HCT116 (cell line): ENCODE data around the gene EIF2S3. TPM values are rescaled to one million over a fixed set of nuclear protein-coding genes. Genes with fewer than 3 reads are reported as not detected.

Experiments used
- ATAC-seq: fragments of 200-7000 bp; cut with Tn5 transposase; 2 replicates; pipeline ENCODE4 v1.9.1; 2020; ENCODE audit warnings: mild to moderate bottlenecking, moderate library complexity
- BruUV-seq: library from RNA; stranded (reverse); fragments of 400-500 nt; replicated peaks from 2 replicates; lab custom pipeline; 2021; lab: Mats Ljungman, UMichigan
- CTCF ChIA-PET: fragments of 300-600 bp; sonication (Branson Sonifier 250); formaldehyde crosslinking; loops from one replicate; lab custom pipeline; 2021; ENCODE audit warnings: antibody characterized with exemption; lab: Charles Lee
- POLR2A ChIA-PET: fragments of 300-600, 350-600 bp; sonication (Branson Sonifier 250); formaldehyde crosslinking; loops from one replicate; lab custom pipeline; 2021; ENCODE audit warnings: antibody characterized with exemption; lab: Charles Lee
- RAD21 ChIA-PET, 2 experiments: fragments of 300-600 bp; sonication (Branson Sonifier 250); formaldehyde crosslinking; loops; one replicate each; lab custom pipeline; 2023; ENCODE audit warnings: low total read pairs in 2 of 2; ENCODE audit not compliant: uncharacterized antibody in 2 of 2, unreplicated experiment in 2 of 2, low non-redundant PET in 1 of 2; lab: Charles Lee
- DNase-seq: peaks from one replicate; pipeline ENCODE4 v3.0.0-alpha.2; 2010; ENCODE audit warnings: low read depth, low spot score
- H2AFZ ChIP-seq: fragments of 200-600 bp; shearing (Covaris generic), sonication (generic); 2 replicates; pipeline ENCODE4 v1.6.1; 2017; ENCODE audit warnings: low read depth, mixed run types, mixed read lengths, antibody characterized with exemption, low read length; ENCODE audit not compliant: poor library complexity, severe bottlenecking
- H3K27ac ChIP-seq: 2 replicates; pipeline ENCODE4 v1.5.1; 2012; ENCODE audit warnings: low read depth, low read length
- H3K27me3 ChIP-seq: fragments of 200-600 bp; sonication (generic); 2 replicates; pipeline ENCODE4 v1.6.1; 2016; ENCODE audit warnings: mixed run types, low read length, mixed read lengths; ENCODE audit not compliant: insufficient read depth
- H3K36me3 ChIP-seq, 2 experiments: fragments of 200-500 bp in 1 of 2; fragments of 200-600 bp in 1 of 2; sonication (Bioruptor generic) in 1 of 2; sonication (generic) in 1 of 2; 2 replicates each; pipeline versions ENCODE4 v1.5.1 to v1.6.1; 2014 to 2016; ENCODE audit warnings: low read length in 2 of 2, inconsistent platforms in 1 of 2, mixed read lengths in 1 of 2, mixed run types in 1 of 2; ENCODE audit not compliant: insufficient read depth in 2 of 2, control insufficient read depth in 1 of 2
- H3K4me1 ChIP-seq, 2 experiments: fragments of 200-600 bp in 1 of 2; sonication (generic) in 1 of 2; 2 replicates each; pipeline versions ENCODE4 v1.5.1 to v1.6.1; 2012 to 2017; ENCODE audit warnings: low read length in 2 of 2, inconsistent platforms in 1 of 2, mild to moderate bottlenecking in 1 of 2, mixed read lengths in 1 of 2, mixed run types in 1 of 2, moderate library complexity in 1 of 2; ENCODE audit not compliant: insufficient read depth in 2 of 2, control insufficient read depth in 1 of 2
- H3K4me2 ChIP-seq: fragments of 200-600 bp; sonication (generic); 2 replicates; pipeline ENCODE4 v1.6.1; 2017; ENCODE audit warnings: mixed run types, low read length, mixed read lengths
- H3K4me3 ChIP-seq, 2 experiments: fragments of 200-600 bp in 1 of 2; sonication (generic) in 1 of 2; replicated peaks in 1 of 2; 2 replicates each; pipeline ENCODE4 v1.5.1; 2011 to 2016; ENCODE audit warnings: low read length in 2 of 2, control low read depth in 1 of 2, low read depth in 1 of 2, mild to moderate bottlenecking in 1 of 2, mixed read lengths in 1 of 2, mixed run types in 1 of 2
- H3K79me2 ChIP-seq: fragments of 200-600 bp; sonication (generic); 2 replicates; pipeline ENCODE4 v1.6.1; 2017; ENCODE audit warnings: mild to moderate bottlenecking, mixed run types, low read length, moderate library complexity, mixed read lengths; ENCODE audit not compliant: insufficient read depth
- H3K9ac ChIP-seq: fragments of 200-600 bp; sonication (generic); 2 replicates; pipeline ENCODE4 v1.6.1; 2016; ENCODE audit warnings: low read length, mixed read lengths
- H3K9me2 ChIP-seq: fragments of 200-600 bp; sonication (generic), shearing (Covaris generic); 2 replicates; pipeline ENCODE4 v1.6.1; 2017; ENCODE audit warnings: mixed run types, mild to moderate bottlenecking, moderate library complexity; ENCODE audit not compliant: insufficient read depth
- H3K9me3 ChIP-seq, 2 experiments: fragments of 200-500 bp in 1 of 2; fragments of 200-600 bp in 1 of 2; sonication (Bioruptor generic) in 1 of 2; sonication (generic) in 1 of 2; 2 replicates each; pipeline ENCODE4 v1.6.1; 2014 to 2017; ENCODE audit warnings: low read length in 2 of 2, mixed read lengths in 2 of 2, inconsistent platforms in 1 of 2, low read depth in 1 of 2, mild to moderate bottlenecking in 1 of 2, mixed run types in 1 of 2, moderate library complexity in 1 of 2; ENCODE audit not compliant: control insufficient read depth in 1 of 2, insufficient read depth in 1 of 2
- H4K20me1 ChIP-seq: fragments of 200-600 bp; sonication (generic), shearing (Covaris generic); 2 replicates; pipeline ENCODE4 v1.6.1; 2017; ENCODE audit warnings: mixed run types, mild to moderate bottlenecking, moderate library complexity; ENCODE audit not compliant: insufficient read depth
- CBX3 ChIP-seq: IDR thresholded peaks from 2 replicates; pipeline ENCODE4 v1.6.1; 2012; ENCODE audit warnings: low read depth
- CEBPB ChIP-seq: IDR thresholded peaks from 2 replicates; pipeline ENCODE4 v1.6.1; 2012; ENCODE audit warnings: low read depth
- FOSL1 ChIP-seq: IDR thresholded peaks from 2 replicates; pipeline ENCODE4 v1.6.1; 2012; ENCODE audit warnings: low read depth
- MAX ChIP-seq: IDR thresholded peaks from 2 replicates; pipeline ENCODE4 v1.6.1; 2012
- RAD21 ChIP-seq: IDR thresholded peaks from 2 replicates; pipeline ENCODE4 v1.6.1; 2012; ENCODE audit warnings: low read depth, mild to moderate bottlenecking
- SP1 ChIP-seq: IDR thresholded peaks from 2 replicates; pipeline ENCODE4 v1.6.1; 2012; ENCODE audit warnings: low read depth
- ZBTB33 ChIP-seq: IDR thresholded peaks from 2 replicates; pipeline ENCODE4 v1.6.1; 2011; ENCODE audit warnings: mild to moderate bottlenecking, low read length, moderate library complexity; ENCODE audit not compliant: insufficient replicate concordance; ENCODE audit errors: extremely low read depth
- ZFX ChIP-seq: fragments of 450-650 bp; IDR thresholded peaks from 2 replicates; pipeline ENCODE4 v1.6.1; 2017
- intact Hi-C: fragments of 100-400 bp; cut with micrococcal nuclease; formaldehyde crosslinking; loops from 2 replicates; pipeline ENCODE4 v1.10.0; 2022
- total RNA-seq: library from RNA; stranded (reverse); gene quantifications from one replicate; pipeline ENCODE4 v1.2.1, GENCODE V29; 2021; ENCODE audit not compliant: unreplicated experiment

EIF2S3 gene
- total RNA-seq, 1 experiment from 2014 or later = 273 TPM

GRCh38 chrX:24025741-24026403 is 28.9 kb upstream of the EIF2S3 start:
- TSS peak; percentile 94 for BruUV-seq
- H3K36me3 ChIP-seq = no peaks in the 10 kb centered on the region; a peak in 1 of 4 replicates
- H3K9me2 ChIP-seq = no peaks in the 10 kb centered on the region
- RAD21 ChIA-PET = no interaction called here
- H3K4me2 ChIP-seq = peak overlapping the region; percentile 87
- POLR2A ChIA-PET = interaction anchor here (1.1 to 2.6 kb wide), 2 partner anchors 24 to 28 kb away, joined by 5 to 13 read pairs; partner anchors contain the start of gene EIF2S3
- H2AFZ ChIP-seq = no peak overlapping the region
- H3K9me3 ChIP-seq = no peaks in the 10 kb centered on the region
- peak; percentile 24 for DNase-seq
- H4K20me1 ChIP-seq = no peaks in the 10 kb centered on the region
- peaks cover 0 to 15% of the 10 kb centered on the region in 2 experiments; a peak in 2 of 4 replicates for H3K4me1 ChIP-seq
- H3K27ac ChIP-seq = peak overlapping the region; percentile 80
- H3K79me2 ChIP-seq = peaks cover 40% of the 10 kb centered on the region
- TF ChIP-seq ZFX = peak; percentile 8; the same call in 1 of the 2 replicates
- no peak for TF ChIP-seq ZBTB33
- no peak for TF ChIP-seq RAD21
- TF ChIP-seq CBX3 = no peak
- TF ChIP-seq FOSL1 = no peak
- peak; percentile 68 for TF ChIP-seq CEBPB
- TF ChIP-seq SP1 = no peak
- TF ChIP-seq MAX = peak; percentile 32
- H3K4me3 ChIP-seq = peak overlapping the region; percentile 50 to 59
- H3K27me3 ChIP-seq = no peaks in the 10 kb centered on the region
- intact Hi-C loops = loop anchor here (2.0 kb wide), 1 partner anchor 29 kb away; the partner anchor contains the start of gene EIF2S3
- peak overlapping the region; percentile 71 for H3K9ac ChIP-seq
- peak; percentile 52 for ATAC-seq
- CTCF ChIA-PET = interaction anchor here (1.1 kb wide), 1 partner anchor 118 kb away, joined by 3 read pairs; the partner anchor contains the start of genes APOO and CXorf58
